Activated gamma-delta T cell treated with Interleukin-2 at 50 U/mL for 16 hours (primary cell): ENCODE results near the gene GNAL.
"Not testable (repeated sequence)": the region's sequence is repeated elsewhere in the genome, so short reads cannot be mapped to it uniquely, and the experiment has no call there.

ENCODE experiments used
- DNase-seq: peaks from one replicate; pipeline ENCODE4 v3.0.0-alpha.2; 2020

The GNAL gene

DNA sequence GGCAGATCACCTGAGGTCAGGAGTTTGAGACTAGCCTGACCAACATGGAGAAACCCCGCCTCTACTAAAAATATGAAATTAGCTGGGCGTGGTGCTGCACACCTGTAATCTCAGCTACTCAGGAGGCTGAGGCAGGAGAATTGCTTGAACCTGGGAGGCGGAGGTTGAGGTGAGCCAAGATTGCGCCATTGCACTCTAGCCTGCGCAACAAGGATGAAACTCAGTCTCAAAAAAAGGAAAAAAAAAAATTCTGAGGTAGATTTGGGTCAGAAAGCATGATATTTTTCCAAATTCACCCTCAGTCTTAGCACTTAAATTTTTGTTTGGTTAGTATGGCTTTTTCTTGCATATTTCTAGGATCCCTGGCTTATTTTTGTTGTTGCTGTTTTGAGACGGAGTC lies 165.5 kb downstream of the GNAL start:
- not testable (repeated sequence) for DNase-seq

DNA sequence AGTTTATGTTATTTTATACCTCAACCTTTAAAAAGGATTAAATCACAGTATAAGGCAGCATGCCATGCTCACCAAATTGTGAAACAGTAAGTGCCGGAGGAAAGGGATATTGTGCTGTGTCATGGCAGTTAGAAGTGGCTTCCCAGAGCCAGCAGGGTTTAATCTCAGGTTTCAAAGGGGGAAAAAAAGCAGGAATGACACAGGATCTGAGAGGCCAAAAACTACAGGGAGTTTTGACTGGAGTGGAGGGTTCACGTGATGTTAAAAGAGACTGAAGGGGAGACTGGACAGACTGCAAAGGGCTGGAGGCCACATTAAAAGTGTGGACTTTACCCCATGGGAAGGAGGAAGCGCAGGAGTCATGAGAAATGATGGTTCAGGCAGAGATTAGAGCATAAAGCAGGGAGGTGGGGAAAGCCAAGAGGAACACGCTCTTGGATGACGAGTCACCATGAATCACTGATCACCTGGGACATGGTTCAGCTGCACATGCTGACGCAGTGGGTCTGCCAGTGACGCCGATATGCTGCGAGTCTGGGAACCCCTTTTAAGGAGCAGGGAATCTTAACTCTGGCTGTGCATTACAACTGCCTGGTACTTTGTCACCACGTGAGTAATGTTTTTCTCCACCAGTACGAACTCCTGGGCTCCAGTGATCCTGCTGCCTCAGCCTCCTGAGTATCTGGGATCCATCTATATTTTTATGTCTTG lies 168.3 kb downstream of the GNAL start:
- no peak for DNase-seq

DNA sequence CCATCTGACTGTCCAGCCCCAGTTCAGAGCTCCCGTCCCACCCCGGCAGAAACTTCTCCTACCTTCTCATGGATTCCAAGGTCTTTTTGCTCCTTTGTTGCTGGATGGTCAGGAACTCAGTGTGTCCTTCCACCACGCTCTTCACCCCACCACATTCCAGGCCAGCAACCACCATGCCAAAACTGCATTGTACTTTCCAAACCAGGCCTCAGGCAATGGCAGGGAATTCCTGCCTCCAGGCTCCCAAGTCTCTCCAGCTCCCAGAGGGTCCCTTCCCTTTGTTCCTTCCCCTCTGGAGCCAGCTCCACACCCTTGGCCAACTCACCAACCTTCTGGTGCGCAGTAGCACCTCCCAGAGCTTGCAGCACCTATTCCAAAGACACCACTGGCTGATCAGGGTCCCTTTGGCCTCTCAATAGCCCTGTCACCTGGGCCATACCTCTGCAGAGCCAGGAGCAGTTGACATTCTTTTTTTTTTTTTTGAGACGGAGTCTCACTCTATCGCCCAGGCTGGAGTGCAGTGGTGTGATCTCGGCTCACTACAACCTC lies 170.3 kb downstream of the GNAL start:
- DNase-seq = no peak

DNA sequence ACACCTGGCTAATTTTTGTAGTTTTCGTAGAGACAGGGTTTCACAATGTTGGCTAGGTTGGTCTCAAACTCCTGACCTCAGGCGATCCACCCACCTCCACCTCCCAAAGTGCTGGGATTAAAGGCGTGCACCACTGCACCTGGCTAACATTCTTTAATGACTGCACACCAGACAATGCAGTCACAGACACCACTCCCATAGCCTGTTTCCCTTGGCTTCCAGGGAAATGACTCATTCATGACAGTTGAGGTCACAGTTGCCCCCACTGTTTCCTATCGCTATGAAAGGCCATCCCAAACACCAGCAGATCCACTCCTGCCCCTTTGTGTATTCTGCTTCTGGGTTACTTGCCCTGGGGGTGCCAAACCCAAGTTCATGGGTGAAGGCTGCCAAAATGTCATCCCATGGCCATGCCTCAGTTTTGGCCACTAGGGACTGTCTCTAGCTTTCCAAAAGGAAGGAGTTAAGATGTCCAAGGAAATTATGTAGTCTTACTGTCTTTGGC lies 170.9 kb downstream of the GNAL start:
- no peak for DNase-seq

DNA sequence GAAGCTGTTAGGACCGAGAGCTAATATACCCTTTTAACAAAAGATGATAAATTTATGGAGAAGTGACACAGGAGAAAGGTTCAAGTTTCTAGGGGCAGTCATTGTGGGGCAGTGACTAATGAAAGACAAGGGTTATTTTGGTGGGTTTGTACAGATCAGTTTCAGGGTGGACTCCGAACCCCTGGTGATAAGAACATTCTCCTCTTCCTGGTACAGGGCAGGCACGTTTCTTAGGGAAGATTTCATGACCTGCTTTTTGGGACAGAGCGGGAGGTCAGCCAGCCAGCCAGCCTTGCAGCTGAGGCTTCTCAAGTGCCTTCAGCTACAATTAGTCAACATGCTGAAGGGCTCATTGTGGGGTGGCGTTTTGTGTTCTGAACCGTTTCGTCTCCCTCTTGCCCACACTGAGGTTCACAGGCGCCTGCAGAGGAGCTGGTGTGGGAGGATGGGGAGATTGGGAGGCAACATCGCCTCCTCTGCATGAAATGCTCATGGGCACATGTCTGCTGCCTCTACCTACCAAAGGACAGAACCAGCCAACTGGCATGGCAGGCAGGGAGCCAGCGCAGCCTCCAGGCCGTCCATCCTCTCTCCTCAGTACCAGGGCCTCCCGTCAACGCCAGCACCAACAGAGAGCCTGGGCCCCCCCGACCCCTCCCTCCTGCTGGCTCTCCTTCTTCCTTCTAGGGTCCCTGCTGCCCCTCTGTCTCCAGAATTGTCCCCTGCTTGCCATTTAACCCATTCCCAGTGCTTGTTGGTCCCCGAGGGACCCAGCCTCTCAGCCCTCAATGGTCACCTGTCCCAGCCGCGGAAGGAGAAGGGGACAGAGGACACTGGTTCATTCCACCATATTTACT lies 171.8 kb downstream of the GNAL start:
- DNase-seq = no peak

DNA sequence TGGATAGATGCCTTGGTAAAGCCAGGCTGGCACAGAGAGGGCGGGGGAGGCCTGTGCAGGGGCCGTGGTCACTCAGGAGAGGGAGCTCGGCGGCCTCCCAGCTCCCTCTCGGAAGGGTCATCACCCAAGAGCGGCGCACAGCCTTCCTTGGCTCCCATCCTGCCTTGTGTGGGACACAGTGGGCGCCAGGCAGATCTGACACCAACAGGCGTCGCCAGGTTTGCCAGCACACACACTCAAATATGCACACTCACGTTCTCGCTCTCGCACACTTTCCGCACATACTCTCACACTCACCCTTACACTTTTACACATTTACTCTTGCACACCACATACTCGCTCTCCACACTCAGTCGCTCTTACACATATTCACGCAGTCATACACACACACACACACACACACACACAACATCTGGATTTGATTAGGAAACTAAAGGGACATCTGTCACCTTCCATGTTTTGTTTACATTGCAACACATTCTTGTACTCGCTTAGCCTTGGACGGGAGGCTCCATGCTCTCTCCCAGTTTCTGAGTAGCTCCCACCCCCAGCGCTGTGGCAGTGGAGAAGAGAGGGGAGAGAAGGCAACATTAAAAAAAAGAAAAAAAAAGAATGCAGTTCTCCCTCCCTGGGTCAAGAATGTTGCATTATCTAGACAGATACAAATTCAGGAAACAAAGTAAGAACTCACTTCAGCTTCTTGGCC lies 172.7 kb downstream of the GNAL start:
- DNase-seq = no peak

DNA sequence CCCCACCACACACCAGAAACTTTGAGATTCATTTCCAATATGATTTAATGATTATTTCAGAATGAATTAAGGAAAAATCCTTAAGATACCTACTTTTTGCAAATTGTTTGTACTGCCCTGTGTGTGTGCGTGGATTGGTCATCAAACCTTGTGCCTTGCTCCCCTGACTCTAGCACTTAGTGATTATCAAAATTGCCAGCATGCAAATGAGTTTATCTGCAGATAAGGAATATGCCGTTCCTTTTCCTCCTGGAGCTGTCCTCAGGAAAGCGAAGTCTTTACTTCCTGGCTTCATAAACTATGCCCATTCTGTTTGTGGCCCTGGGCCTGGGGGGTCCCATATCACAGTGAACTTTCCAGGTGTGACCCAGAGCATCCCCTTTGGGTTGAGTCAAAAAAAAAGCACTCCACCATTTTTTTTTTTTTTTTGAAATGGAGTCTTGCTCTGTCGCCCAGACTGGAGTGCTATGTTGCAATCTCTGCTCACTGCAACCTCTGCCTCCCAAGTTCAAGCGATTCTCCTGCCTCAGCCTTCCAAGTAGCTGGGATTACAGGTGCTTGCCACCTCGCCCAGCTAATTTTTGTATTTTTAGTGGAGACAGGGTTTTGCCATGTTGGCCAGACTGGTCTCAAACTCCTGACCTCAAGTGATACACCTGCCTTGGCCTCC lies 173.5 kb downstream of the GNAL start:
- DNase-seq = no peak

DNA sequence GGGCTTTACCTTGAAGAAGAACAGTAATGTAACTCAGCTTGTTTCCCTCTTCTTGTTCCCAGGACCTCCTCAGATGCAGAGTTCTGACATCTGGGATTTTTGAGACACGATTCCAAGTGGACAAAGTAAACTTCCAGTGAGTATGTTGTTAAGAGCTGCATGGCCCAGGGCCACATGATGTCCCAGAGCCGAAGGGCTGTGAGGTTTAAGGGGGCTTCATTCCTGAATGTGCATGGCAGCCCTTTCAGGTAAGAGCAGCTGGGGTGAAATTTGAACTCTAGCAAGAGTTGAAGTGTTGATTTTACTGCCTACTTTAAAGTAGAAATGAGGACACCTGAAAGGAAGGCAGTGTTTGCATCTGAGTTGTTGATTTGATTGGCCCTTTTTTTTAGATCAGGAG lies 175.4 kb downstream of the GNAL start:
- DNase-seq = no peak

DNA sequence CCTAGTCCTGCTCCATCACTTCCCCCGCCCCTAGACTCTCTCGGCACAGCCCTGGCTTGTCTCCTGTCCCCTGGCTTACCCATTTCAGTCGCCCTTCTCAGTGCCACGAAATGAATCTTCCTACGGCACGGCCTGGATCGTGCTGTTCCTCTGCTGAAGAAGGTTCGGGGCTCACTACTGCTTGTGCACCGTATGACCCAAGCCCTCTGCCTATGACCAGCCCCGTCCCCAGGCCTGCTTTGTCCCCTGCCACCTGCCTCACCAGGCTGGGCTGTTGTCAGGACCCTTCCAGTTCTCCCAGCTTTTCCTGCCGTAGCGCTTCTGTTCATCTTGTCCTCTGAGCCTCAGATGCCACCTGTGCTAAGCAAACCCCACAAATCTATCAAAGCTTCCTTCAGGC lies 176.0 kb downstream of the GNAL start:
- DNase-seq = no peak

DNA sequence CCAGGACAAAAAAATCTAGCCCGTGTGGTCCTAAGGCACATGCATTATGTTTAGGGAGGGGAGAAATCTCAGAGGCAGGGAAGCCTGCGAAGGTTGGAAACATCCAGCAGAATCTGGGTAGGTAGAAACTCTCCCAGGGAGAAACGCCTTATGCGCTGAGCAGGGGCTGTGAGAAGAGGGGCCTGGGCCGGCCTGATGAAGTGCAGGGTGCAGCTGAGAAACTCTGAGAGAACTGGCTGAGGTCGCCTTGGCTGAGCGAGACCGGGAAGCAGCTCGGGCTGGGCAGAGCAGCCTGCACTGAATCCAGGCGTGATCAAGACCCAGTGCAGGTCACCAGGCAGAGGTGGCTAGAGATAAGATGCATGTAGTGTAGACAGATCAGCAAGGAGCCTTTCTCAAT lies 177.3 kb downstream of the GNAL start:
- DNase-seq = no peak

DNA sequence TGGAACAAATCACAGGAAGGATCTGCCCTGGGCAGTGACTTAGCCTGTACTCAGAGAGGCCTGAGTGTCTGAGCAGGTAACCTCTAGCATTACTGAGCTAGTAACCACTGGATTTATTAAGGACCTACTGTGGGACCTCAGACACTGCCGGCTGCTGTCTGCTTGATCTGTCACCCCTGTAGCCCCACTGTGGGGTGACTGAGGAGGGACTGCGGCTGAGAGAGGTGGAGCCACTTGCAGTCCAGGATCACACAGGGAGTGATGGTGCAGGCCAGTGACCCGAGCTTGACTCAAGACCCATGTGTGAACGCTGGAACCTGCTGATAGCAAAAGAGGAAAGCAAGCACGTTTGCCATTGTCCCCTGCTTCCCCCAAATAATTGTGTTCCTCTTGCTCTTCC lies 177.7 kb downstream of the GNAL start:
- DNase-seq = no peak

DNA sequence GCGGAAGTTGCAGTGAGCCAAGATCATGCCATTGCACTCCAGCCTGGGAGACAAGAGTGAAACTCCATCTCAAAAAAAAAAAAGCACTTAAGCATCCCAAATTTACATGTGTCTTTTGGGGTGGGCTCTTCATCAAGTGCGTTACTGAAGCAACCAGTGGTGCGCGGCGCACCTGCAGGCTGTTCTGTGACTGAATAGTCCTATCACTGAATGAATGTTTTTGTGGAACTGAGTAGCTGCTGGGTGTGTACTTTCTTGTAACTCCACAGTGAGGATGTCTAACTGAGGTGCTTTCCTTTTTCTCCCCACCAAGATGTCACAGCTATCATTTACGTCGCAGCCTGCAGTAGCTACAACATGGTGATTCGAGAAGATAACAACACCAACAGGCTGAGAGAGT lies 179.2 kb downstream of the GNAL start:
- DNase-seq = no peak

DNA sequence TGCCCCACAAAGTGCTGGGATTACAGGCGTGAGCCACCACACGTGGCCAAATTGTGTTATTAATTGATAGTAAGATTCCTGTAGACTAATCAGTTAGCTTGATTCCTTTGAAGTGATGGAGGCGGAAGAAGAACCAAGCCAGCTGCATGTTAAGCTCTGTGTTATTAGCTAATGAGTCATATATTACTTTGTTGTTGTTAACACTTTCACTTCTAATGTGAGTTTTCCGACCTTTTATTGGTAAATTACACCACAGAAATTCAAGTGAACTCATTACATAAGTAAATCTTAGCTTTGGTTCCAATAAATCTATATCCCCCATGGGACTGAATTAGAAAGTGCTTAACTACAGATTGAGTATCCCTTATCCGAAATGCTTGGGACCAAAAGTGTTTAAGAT lies 182.4 kb downstream of the GNAL start:
- DNase-seq = no peak

DNA sequence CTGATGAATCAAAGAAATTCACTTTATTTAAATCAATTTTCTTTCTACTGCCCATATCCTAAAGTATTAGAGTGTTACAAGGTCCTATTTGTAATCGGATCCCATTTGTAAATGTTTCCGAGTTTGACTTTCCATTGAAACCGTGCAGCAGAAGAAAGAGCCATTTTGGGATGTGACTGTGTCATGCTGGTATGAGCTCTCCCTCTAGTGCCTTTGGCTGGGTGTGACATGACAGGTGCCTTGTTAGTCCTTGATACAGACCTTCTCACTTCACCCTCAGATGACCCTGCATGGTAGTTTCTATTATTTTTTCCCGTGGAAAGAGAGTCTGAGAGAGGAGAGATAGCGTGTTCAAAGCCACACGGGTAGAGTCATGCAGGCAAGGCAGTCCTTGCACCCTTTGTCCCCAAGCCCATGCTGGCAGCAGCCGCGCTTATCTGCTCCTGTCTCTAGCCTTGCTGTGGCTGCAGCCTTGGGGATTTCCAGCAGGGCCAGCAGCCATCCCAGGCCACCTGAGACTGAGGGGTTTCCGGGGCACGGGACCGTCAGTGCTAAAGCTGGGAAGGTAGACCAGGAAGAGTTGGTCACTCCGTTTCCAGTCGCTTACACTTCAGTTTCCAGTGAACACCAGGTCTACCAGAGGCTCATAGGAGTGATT lies 183.5 kb downstream of the GNAL start:
- no peak for DNase-seq

DNA sequence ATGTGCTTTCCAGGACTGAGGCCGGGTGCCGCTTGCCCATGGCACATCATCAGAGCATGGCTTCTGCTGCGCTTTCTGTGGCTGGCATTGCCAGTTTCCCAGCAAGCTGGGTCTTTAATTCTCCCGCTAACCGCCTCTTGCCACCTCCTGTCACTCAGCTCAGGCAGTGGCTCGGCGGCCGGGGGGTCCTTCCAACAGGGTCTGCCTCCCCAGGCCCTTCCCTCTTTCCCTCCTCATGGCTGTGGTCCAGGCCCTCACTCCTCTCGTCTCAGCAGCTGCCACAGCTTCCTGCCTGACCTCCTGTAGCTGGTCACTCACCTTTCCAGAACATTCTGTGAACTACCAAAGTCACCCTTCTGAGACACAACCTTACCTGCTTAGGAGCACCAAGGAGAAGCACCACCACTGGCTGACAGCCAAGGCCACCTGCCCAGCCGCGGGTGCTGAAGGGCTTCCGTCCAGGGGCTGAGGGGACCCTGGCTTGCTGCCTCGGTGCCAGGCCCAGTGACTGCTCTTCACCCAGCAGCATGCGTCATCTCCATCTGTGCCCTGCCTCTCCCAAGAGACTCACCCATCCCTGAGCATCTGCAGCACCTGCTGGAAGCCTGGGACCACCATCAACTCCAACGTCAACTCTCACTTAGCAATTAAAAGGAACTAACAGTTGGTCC lies 184.7 kb downstream of the GNAL start:
- DNase-seq = no peak

DNA sequence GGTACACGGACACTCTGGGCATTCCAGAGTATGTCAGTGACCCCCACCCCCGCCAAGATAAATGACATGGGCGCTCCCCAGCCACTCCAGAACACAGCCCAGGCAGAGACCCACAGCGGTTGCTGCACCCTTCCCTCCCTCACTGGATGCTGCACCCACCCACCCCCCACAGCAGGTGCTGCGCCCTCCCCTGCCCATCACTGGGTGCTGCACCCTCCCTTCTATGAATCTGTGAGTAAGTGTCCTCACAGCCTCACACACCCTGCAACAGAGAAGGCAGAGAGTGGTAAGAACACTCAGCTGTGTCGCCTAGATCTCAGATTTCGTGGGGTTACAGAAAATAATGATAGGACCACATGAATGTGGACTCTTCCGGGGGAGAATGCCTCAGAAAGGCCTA lies 185.6 kb downstream of the GNAL start:
- no peak for DNase-seq

DNA sequence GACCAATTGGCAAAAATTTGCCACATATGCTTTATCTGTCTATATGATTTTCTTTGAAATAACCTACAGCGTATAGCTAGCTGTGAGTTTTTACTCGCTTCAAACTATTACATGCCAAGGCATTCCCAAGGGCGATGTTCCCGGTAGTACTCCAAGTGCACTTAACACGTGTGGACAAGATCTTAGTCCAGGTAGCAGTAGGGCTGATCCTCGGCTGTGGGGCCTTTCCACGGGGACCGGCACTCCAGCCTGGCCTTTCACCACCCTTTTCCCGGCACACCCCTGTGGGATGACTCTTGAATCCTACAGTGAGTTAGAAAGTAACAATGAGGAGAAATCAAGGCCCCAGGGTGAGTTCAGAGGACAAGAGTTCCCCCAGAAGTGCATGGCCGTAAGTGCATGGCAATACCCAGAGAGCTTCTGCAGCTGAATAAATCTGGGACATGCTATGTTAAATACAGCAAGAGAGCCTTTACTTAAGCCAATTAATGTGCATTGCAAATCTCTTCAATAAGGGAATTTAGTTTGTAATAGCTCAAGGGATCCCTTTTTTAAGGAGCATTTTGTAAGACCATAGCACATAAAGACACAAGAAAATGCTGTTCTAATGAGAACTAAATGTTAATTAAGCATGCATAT lies 188.6 kb downstream of the GNAL start:
- no peak for DNase-seq

DNA sequence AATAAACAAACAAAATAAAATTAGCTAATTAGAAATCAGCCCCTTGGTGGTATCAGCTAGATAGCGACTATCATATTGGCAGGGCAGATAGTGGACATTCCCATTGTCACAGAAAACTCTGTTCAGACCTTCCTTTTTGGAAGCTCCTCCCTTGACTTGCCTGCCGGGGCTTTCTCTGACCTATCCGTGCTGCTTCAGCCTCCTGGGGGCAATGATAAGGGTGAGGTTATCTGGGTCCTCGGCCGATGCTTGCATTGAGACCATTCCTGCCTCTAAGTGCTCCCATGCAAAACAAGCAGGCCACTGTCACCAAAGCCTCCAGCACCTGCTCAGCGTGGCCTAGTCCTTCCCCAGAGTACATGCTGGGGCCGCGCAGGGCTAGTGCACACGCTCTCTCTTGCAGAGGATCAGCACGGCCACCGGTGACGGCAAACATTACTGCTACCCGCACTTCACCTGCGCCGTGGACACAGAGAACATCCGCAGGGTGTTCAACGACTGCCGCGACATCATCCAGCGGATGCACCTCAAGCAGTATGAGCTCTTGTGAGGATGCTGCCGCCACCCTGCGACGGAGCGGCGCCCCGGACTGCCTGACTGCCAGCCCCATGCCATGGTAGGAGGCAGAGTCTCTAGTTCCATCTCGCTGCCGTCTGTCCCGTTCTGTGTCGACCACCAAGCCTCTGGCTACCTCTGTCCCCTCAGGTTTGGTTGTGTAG lies 191.7 kb downstream of the GNAL start:
- DNase-seq = no peak

DNA sequence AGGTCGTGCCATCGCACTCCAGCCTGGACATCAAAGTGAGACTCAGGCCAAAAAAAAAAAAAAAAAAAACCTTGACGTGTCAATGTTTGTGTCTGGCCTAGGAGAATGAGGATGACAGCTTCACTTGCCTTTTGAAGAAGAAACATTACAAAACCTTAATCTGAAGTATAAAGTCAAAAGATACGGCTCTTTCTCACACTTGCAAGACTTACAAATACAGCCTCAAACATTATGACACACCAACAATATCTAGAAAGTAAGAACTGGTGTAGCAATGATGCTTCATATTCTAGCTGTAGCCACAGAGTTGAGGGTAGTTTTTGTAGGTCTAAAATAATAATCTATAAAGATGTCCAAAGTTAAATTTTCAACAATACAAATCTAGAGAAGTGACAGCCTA lies 193.6 kb downstream of the GNAL start:
- DNase-seq = no peak

DNA sequence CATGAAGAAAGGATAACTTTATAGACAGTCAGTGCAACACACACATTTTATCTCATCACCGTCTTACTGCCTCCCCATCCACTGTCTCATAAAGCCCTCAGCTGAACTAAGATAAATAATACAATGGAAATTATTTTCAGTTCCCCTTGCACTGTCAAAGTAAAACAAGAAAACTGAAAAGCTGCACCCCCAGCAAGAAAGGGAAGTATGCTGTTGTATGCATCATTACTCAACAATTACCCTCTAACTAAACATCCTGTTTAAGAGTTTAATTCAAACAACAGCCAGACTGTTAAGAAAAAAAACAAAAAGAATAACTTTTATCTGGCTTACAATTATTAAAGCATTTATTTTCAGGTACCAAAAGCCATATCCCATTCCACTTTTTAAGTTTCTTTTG lies 194.1 kb downstream of the GNAL start:
- DNase-seq = no peak
